ENCODE results near the gene TCF19.

Gene TCF19

GRCh38 chr6:31209137-31209536 is 50.7 kb downstream of the TCF19 start:
- DNase-seq (ENCODE audit: low spot score): no peak

- DNase-seq (ENCODE audit: low spot score): no peak
Observed at GRCh38 chr6:31210123-31210522, 51.7 kb downstream of the TCF19 start.

- no peak for DNase-seq (ENCODE audit: low spot score)
Observed at GRCh38 chr6:31210741-31211532, 52.5 kb downstream of the TCF19 start.

All from iPS-NIHi11 (cell line).